ENCODE measurements around the gene E2F7. TPM values are rescaled to one million over a fixed set of nuclear protein-coding genes. Genes with fewer than 3 reads are reported as not detected.

The E2F7 gene
- total and polyA plus RNA-seq, 2 donors (not counting 1 experiment from before 2014, with no cell fraction given): 3.6 to 9.7 TPM

- no peaks in the 10 kb centered on the region for H4K20me1 ChIP-seq (ENCODE audit: control insufficient read depth, extremely low read depth, insufficient read depth, low read length)
- H3K4me1 ChIP-seq (ENCODE audit: control insufficient read depth, extremely low read depth, insufficient read depth, low read length): no peaks in the 10 kb centered on the region
- no peaks in the 10 kb centered on the region for H3K9me3 ChIP-seq (ENCODE audit: control insufficient read depth, insufficient read depth, low read depth, low read length)
- TF ChIP-seq CTCF (conservative IDR thresholded peaks at IDR 0.05 in 1 of 2, IDR thresholded peaks at IDR 0.05 in 1 of 2; ENCODE audit: low read depth in 1 of 2, low read length in 2 of 2) (no peak), EZH2 (IDR thresholded peaks at IDR 0.05; ENCODE audit: low read length, missing control alignments) (no peak)
- no peak overlapping the region for H2AFZ ChIP-seq (ENCODE audit: low read length)
- H3K4me2 ChIP-seq (ENCODE audit: extremely low read depth, insufficient read depth, low read length): no peak overlapping the region
- DNase-seq (ENCODE audit: low read depth in 2 of 2): no peak
- no peaks in the 10 kb centered on the region for H3K27me3 ChIP-seq (ENCODE audit: control insufficient read depth, insufficient read depth, low read length)
- H3K4me3 ChIP-seq (replicated peaks in 1 of 4; ENCODE audit: control extremely low read depth in 1 of 4, insufficient read depth in 1 of 4, low read depth in 3 of 4, low read length in 4 of 4): no peak overlapping the region
- H3K27ac ChIP-seq (ENCODE audit: insufficient read depth, low read length): no peak overlapping the region
- H3K79me2 ChIP-seq (ENCODE audit: control insufficient read depth, insufficient read depth, low read length): no peaks in the 10 kb centered on the region
- no peaks in the 10 kb centered on the region for H3K36me3 ChIP-seq (ENCODE audit: control insufficient read depth, insufficient read depth, low read length)
- H3K9ac ChIP-seq (ENCODE audit: insufficient read depth, low read length): no peak overlapping the region
These were observed 61.5 kb downstream of the E2F7 start for GRCh38 chr12:77003914-77004313.

DNA sequence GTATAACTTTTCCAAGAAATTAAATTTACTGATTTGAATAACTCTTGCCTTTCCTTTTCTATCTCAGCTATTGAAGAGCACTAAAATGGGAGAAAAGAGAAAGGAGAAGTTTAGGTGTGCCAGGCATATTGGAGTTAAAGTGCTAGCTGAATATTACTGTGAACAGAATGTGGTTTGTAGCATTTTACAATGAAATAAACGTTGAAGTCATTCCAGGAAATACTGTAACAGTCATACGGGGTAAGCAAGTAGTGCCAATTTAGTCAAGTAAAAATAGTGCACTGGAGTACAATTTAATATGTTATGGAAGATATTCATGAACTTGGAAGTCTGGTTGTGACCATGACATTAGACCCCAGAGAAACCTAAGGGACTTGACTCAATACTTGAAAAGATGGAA is 62.1 kb downstream of the E2F7 start:
- TF ChIP-seq EZH2 (IDR thresholded peaks at IDR 0.05; ENCODE audit: low read length, missing control alignments) (no peak), CTCF (conservative IDR thresholded peaks at IDR 0.05 in 1 of 2, IDR thresholded peaks at IDR 0.05 in 1 of 2; ENCODE audit: low read depth in 1 of 2, low read length in 2 of 2) (no peak)
- no peak overlapping the region for H3K9ac ChIP-seq (ENCODE audit: insufficient read depth, low read length)
- no peaks in the 10 kb centered on the region for H3K36me3 ChIP-seq (ENCODE audit: control insufficient read depth, insufficient read depth, low read length)
- H3K27ac ChIP-seq (ENCODE audit: insufficient read depth, low read length): no peak overlapping the region
- DNase-seq (ENCODE audit: low read depth in 2 of 2): peak in 1 of 2 donors; percentile 24
- no peak overlapping the region for H3K4me2 ChIP-seq (ENCODE audit: extremely low read depth, insufficient read depth, low read length)
- H3K4me3 ChIP-seq (replicated peaks in 1 of 4; ENCODE audit: control extremely low read depth in 1 of 4, insufficient read depth in 1 of 4, low read depth in 3 of 4, low read length in 4 of 4): no peak overlapping the region
- H4K20me1 ChIP-seq (ENCODE audit: control insufficient read depth, extremely low read depth, insufficient read depth, low read length): no peaks in the 10 kb centered on the region
- no peaks in the 10 kb centered on the region for H3K79me2 ChIP-seq (ENCODE audit: control insufficient read depth, insufficient read depth, low read length)
- H3K27me3 ChIP-seq (ENCODE audit: control insufficient read depth, insufficient read depth, low read length): no peaks in the 10 kb centered on the region
- no peak overlapping the region for H2AFZ ChIP-seq (ENCODE audit: low read length)
- no peaks in the 10 kb centered on the region for H3K4me1 ChIP-seq (ENCODE audit: control insufficient read depth, extremely low read depth, insufficient read depth, low read length)
- H3K9me3 ChIP-seq (ENCODE audit: control insufficient read depth, insufficient read depth, low read depth, low read length): no peaks in the 10 kb centered on the region

DNA sequence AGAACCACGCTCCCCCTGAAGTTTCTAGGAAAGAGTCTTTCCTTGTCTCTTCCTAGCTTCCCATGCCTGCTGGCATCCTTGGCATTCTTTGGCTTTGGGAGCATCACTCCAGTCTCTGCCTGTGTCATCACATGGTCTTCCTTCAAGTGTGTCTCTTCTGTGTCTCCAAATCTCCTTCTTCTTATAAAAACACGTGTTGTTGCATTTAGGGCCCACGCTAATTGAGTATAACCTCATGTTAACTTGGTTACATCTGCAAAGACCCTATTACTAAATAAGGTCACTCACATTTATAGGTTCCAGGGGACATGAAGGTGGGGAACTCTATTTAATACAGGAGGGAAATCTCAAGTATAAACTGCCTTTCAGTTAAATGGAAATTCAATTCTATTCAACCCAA is 63.0 kb downstream of the E2F7 start:
- H3K4me1 ChIP-seq (ENCODE audit: control insufficient read depth, extremely low read depth, insufficient read depth, low read length): no peaks in the 10 kb centered on the region
- no peaks in the 10 kb centered on the region for H3K36me3 ChIP-seq (ENCODE audit: control insufficient read depth, insufficient read depth, low read length)
- H3K27ac ChIP-seq (ENCODE audit: insufficient read depth, low read length): no peak overlapping the region
- no peak overlapping the region for H3K9ac ChIP-seq (ENCODE audit: insufficient read depth, low read length)
- no peaks in the 10 kb centered on the region for H3K27me3 ChIP-seq (ENCODE audit: control insufficient read depth, insufficient read depth, low read length)
- DNase-seq (ENCODE audit: low read depth in 2 of 2): no peak
- no peak overlapping the region for H2AFZ ChIP-seq (ENCODE audit: low read length)
- TF ChIP-seq CTCF (conservative IDR thresholded peaks at IDR 0.05 in 1 of 2, IDR thresholded peaks at IDR 0.05 in 1 of 2; ENCODE audit: low read depth in 1 of 2, low read length in 2 of 2) (no peak), EZH2 (IDR thresholded peaks at IDR 0.05; ENCODE audit: low read length, missing control alignments) (no peak)
- H4K20me1 ChIP-seq (ENCODE audit: control insufficient read depth, extremely low read depth, insufficient read depth, low read length): no peaks in the 10 kb centered on the region
- H3K4me2 ChIP-seq (ENCODE audit: extremely low read depth, insufficient read depth, low read length): no peak overlapping the region
- H3K9me3 ChIP-seq (ENCODE audit: control insufficient read depth, insufficient read depth, low read depth, low read length): no peaks in the 10 kb centered on the region
- no peaks in the 10 kb centered on the region for H3K79me2 ChIP-seq (ENCODE audit: control insufficient read depth, insufficient read depth, low read length)
- H3K4me3 ChIP-seq (replicated peaks in 1 of 4; ENCODE audit: control extremely low read depth in 1 of 4, insufficient read depth in 1 of 4, low read depth in 3 of 4, low read length in 4 of 4): no peak overlapping the region

Measured in fibroblast of lung (primary cell).